HuH-7 (cell line): ENCODE data around the gene RHBG.

Experiments
- DNase-seq: peaks from one replicate; pipeline ENCODE4 v3.0.0; 2011; ENCODE audit warnings: low spot score

Gene RHBG

DNA sequence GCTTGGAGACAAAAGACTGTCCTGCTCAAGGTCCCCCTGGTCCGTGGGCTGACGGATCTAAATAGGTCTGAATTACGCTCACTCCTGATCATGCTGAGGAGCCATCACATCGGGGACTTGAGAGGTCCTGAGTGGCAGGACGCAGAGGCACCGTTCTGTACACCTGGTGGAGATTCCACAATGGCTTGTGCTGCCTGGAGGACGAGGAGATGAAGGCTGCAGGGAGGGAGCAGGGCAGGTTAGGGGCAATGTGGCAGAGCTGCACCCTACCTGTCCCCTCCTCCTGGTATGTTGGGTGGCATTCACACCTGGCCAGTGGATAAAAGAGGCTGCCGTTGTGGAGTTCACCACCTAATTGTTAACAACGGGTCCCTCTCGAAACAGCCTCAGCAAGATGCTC, 38.7 kb downstream of the RHBG start:
- no peak for DNase-seq

DNA sequence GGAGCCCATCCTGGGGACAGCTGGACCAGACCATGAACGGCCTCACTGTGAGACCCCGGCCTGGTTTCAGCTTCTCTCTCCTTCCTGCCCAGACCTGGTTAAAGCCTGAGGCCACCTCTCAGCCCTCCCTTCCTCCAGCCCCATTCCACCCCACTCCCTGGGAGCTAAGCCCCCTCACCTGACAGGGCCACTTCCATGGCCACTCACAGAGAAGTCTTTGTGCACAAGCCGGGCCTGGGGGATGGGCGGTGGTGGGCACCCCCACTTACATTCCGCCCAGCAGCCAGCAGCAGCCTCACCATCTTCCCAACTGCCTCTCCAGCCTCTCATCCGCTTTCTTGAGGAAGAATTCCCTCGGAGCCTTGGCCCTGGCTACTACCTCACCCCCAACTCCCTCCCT, 40.4 kb downstream of the RHBG start:
- no peak for DNase-seq

DNA sequence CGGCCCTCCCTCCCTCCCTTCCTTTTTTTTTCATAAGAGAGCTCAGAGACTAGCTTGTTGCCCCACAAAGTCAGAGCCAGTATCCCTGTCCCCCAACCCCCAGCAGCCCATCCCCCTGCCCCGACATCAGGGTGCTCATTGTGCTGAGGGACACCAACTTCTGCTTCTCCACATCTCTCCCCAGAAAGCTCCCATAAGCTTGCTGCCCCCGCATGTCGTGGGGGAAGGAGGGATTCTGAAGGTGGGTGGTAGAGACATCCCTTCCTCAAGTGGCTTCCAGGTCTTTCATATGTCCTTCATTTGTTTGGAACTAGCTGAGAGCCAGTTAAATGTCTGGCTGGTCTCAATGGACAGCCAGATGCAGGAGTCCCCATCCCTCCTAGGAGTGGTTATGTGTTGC, 41.2 kb downstream of the RHBG start:
- DNase-seq: no peak

- no peak for DNase-seq
Observed at GRCh38 chr1:156410740-156411139, 41.7 kb downstream of the RHBG start.

GRCh38 chr1:156412653-156413321, 43.8 kb downstream of the RHBG start:
- DNase-seq: no peak

DNA sequence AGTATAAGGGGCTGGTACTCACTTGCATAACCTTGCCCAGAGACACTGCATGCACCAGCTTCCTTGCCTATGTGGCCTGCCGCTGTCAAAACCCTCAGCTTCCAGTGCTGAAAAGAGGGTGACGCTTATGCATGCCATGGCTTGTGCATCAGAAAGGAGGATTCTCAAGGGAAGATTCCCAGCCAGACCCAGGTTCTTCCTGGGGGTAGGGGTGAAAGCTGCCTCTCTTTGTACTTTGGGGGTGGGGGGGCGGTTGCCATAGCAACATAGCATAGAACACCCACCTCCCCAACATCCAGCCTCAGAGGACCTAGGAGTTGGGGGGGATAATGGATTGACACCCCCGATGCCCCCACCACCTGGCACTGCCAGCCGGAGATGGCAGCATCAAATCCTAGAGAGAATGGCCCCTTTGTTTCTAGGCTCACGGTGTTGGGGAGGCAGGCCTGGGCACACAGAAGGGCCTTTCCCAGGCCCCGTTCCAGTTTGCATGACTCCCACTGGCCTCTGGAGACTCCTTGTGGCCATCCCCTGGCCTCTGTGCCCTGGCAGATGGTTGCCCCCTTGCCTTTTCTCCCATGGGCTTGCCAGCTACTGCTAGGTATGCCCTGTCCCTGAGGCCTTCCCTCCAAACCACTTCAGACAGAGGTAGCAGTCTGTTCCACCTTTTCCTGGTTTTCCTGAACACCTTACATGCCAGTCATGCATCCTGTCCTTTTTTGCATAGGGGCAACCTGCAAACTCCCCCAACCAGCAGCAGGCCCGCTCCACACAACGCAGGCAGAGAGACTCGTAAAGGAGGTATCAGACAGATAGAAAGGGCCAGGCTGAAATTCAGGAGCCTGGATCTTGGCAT, 44.6 kb downstream of the RHBG start:
- no peak for DNase-seq

DNA sequence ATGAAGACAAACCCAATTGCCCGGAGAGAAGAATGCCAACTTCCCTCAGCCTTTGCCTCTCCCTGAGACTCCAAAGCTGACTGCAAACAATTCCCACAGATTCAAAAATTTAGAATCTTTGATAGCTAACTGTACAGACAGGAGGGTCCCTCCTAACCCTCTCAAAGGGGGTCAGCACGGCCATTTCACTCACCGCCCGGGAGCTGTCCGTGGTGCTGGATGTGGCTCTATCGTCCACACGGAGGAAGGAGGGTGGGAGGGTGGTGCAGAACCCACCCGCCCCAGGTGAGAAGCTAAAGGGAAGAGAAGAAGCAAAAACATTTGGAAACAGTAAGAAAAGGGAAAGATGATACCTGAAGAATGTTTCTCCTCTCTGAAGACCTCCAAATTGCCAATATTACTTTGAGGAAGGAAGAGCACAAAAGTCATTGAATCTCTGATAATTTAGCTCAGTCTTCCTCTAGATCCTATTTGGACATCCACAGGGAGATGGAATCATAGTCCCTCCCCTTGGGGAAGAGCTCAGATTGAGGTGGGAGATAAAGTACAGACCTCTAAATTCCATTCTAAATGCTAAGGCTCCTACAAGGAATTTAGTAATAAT, 45.6 kb downstream of the RHBG start:
- DNase-seq: peak; percentile 73

- DNase-seq: no peak
Observed at GRCh38 chr1:156416993-156417392, 48.0 kb downstream of the RHBG start.

- DNase-seq: no peak
Observed at GRCh38 chr1:156417401-156418020, 48.5 kb downstream of the RHBG start.

- DNase-seq: no peak
Observed at GRCh38 chr1:156418416-156419070, 49.5 kb downstream of the RHBG start.

DNA sequence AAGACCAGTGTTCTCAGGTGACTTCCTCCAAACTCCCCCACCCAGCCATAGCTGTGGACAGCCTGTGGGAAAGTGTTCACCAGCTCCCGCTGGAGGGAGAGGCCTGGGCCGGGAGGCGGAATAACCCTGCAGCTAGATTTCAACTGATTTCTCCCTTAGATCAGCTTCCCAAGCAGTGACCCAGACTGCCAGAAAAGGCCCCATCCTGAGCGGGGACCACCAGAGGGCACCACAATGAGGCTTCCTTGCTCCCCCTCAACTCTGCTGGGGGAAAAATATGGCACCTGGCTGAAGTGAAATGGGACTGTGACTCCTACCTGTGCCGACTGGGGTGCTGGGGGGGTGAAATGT, 50.8 kb downstream of the RHBG start:
- no peak for DNase-seq

GRCh38 chr1:156420205-156421061, 51.4 kb downstream of the RHBG start:
- no peak for DNase-seq

- DNase-seq: peak; percentile 95
Observed at GRCh38 chr1:156421062-156421938, 52.3 kb downstream of the RHBG start.

- no peak for DNase-seq
Observed at GRCh38 chr1:156421939-156422601, 53.1 kb downstream of the RHBG start.

DNA sequence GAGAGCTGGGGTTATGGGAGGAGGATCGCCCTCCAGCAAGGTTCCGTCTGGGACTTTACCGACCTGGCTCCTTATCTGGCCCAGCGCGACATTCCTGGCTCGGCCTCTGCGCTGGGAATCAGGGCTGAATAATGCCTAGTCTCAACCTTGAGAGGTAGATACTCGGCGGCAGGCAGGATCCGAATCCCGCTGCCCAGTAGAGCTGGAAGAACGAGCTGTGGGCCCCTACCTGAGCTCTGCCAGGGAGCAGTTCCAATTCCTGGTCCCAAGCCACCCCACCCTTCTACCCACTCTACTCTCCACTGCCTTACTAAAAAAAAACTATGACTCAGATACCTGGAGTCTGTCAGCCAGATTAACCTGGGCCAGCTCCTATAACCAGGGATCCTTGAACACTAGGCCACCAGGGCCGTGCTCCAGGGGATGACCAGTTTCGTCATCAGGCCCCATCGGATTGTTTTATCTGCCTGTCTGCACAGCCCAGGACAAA, 53.6 kb downstream of the RHBG start:
- no peak for DNase-seq

- DNase-seq: no peak
Observed at GRCh38 chr1:156423422-156424352, 54.7 kb downstream of the RHBG start.

GRCh38 chr1:156424806-156425432, 55.9 kb downstream of the RHBG start:
- no peak for DNase-seq

GRCh38 chr1:156425943-156426342, 56.9 kb downstream of the RHBG start:
- no peak for DNase-seq
